HPDE6-E6E7 (cell line): ENCODE results near the gene EPS8.

Experiments used
- DNase-seq: peaks from one replicate; pipeline ENCODE4 v3.0.0; 2011; ENCODE audit warnings: missing footprints; ENCODE audit errors: extremely low spot score

Gene EPS8

DNA sequence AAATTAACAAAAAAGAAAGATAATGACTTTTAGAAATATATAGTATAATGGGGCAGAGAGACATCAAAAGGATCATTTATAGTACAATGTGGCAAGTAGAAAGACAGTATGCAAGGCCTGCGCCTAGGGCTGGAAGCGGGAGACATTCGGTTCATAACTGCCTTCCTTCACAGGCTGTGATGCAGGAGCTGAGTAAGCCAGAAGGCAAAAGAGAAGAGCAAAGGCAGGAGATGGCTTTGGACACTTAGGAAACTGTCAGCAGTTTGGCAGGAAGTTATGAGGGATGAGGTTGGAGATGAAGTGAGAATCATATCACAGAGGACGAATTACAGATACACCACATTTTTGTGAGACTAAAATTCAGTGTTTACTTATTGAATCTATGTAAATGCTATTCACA is 97.8 kb downstream of the EPS8 start:
- no peak for DNase-seq

DNA sequence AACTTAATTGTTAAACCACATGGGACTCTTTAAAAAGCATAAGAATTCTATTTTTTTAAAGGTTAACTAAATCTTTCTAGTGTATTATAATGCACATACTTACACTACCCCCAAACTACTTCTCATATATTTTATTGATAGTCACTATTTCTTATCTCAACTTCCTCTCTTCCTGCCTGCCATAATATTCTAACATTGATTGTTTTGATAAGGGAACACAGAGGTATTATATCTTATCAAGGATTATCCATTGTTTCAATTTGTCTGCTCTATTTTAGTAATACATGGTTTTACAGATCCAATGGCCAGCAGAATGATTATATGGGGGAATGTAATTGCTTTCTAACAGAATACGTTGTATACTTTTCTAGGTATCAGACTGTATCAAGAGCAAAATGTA is 98.9 kb downstream of the EPS8 start:
- DNase-seq, result no peak

DNA sequence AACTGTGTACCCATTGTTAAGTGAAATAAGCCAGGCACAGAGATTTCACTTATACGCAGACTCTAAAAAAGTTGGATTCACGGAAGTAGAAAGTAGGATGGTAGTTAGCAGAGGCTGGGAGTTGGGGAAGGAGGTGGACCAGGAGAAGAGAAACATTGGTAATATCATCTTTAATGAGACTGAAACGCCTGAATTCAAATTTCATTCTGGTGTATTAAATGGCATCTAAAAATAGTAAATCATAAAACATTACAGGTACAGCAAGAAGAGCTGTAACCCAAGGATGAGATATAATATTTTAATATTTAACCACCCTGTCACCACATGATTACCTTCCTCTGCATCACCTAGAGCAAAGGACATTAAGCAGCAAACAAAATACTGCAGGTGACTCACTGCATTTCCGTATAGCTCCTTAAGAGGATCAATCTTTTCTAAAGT is 99.4 kb downstream of the EPS8 start:
- DNase-seq, result peak; percentile 3

DNA sequence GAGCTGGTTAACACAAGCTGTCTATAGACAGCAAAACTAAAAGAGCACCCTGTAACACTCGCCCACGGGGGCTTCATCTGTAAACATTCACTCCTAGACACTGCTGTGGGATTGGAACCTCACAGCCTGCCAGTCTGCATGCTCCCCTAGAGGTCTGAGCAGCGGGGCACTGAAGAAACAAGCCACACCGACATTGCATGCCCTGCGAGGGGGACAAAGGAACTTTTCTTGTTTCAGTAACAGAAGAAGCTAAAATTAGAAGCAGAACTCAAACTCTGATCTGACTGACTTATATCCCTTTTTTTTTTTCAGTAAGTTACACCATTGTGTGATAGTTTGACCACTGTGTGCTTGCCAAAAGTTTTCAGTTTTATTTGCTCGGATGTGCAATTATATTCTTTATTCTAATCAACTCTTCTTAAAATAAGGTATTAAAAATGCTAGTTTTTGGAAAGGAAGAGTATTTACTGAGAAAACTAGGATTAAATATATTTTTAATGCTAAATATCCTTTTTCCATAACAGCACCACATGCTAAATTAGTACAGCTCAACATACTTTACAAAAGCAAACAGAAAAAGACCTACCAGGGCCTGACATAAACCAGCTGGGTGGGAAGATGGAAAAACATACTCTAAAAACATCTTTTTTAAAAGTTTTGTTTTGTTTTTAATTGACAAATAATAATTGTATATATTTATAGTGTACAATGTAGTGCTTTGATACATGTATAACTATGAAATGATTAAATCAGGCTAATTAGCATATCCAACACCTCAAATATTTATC is 100.2 kb downstream of the EPS8 start:
- DNase-seq, result no peak

DNA sequence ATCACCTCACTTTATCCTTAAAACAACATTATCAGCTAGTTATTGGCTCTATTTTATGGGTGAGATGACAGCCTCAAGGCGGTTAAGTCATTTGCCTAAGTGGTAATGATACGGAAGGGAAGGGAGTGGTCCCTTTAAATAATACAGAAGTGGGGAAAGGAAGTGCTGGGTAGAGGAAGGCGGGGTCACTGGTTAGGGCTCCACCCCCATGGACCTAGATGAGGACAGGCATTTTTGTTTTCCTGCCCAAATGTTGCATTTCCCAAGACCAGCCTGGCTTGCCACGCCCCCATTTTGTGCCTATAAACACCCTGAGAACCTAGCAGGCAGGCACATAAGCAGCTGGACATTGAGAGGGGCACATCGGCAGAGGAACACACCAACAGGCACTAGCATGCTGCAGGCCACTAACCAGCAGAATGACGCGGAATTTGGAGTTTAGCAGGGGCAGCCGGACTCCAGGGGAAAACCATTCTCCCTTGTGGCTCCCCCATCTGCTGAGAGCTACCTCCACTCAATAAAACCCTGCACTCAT is 100.9 kb downstream of the EPS8 start:
- DNase-seq, result no peak

DNA sequence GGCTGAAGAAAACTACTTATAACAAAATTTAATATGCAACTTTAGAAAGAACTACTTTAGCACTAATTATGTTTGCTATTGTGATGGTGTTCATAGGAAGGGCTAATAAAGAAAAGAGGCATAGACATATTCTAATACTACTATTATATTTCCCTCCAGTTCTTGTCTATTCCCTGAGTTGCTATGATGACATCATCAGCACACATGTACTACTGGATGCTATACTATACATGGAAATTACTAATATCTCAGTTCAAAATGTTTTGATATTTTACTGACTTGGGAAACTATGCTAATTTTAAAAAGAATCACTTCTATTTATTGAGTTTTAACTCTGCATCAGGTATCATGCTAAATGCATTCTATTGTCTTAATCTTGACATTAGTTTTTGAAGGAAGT is 101.6 kb downstream of the EPS8 start:
- DNase-seq, result no peak

DNA sequence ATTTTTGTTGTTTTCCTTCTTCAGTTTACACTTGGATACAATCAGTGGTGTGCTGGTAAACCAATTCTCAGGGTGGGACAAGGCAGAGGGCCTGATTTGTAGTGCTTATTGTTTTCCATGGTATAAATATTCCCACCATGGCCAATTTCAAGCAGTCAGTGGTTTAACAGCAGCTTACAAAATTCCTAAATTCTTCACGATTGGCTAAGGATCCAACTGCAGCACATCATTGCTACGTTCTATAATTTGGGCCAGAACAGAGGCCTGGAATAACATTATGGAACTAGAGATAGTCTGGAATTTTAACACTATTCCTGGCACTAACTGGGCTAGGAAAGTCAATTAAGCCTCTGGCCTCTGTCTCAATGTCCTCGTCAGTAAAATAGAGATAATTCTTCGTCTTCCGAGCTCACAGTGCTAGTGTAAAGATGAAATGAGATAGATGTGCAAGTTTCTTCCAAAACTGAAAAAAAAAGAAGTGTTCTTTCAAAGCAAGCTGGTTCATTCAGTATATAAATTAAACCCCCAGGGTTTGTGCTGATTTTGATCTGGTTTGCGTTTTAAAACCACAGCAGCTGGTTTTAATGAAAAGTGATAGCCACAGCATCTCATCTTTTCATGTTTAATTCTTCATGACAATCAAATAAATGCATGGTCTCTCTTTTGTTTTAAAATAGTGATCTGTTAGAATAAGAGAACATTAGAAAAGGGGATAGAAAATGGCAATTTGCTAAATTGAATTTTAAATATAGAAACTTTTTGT is 104.1 kb downstream of the EPS8 start:
- DNase-seq, result no peak

DNA sequence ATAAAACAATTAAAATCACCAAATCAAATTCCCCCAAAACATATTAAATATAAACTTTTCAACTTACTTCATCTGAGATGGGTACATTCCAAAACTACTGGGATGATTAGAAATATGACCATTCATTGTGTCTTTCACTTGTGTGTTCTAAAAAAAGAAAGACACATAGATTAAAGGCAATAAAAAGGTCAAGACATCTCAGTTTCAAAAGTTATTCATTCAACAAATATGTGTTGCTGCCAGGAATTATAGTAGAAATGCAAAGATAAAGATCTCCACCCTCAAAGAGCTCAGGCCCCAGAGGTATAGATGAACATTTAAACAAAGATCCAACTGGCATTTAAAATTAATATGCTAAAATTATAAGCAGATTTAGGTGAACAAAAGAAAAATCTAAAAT is 106.4 kb downstream of the EPS8 start:
- no peak for DNase-seq

DNA sequence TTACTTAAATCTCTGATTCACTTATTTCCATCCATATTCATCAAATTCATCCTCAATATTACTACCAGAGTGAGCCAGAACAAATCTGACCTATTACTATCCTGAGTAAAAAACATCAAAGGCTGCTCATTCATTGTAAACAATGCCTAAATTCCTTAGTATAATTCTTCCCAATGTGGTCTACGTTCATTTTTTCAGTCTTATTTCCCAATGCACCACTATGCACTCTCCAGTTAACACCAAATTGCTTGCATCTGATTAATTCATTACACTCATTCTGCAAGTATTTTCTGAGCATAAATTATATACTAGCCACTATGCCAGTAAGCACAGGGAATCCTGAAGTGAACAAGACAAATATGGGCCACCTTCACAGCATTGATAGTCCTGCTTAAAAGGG is 110.0 kb downstream of the EPS8 start:
- DNase-seq, result no peak

DNA sequence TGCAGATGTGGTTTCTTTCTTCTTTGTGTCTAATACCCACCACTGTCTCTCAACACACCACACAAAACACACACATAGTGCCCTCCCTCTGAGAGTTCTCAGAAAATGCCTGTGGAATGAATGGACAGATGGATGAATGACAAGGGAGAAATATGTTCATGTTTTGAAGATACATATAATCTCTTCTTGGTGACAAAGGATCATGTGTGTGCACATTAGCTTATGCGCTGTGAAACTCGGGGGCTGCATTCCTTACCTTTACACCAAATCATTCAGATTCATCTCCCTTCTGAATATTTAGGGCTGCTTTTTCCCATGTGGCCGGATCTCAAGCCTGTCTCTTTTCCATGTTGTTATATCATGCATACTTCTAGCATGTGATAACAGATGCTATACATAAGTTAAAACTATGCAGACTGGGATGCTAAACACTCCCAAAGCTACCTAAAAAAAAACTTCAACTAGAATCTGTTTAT is 111.4 kb downstream of the EPS8 start:
- no peak for DNase-seq

DNA sequence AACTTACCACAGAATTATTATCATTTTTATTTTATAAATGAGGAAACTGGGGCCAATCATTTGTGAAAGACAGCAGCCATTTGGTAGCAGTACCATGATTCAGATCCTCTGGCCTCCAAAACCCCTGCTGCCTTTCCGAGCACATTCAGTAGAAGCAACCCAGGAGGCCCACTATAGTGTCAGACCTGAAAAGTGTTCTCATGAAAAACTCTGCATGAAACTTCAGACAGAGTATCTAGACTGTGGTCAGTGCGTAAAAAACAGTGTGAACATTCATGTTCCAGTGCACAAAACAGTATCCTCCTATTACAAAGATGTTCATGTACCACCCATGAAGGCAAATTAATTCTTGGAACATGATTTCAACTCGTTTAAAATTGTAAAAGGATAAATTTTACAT is 112.0 kb downstream of the EPS8 start:
- DNase-seq, result no peak

DNA sequence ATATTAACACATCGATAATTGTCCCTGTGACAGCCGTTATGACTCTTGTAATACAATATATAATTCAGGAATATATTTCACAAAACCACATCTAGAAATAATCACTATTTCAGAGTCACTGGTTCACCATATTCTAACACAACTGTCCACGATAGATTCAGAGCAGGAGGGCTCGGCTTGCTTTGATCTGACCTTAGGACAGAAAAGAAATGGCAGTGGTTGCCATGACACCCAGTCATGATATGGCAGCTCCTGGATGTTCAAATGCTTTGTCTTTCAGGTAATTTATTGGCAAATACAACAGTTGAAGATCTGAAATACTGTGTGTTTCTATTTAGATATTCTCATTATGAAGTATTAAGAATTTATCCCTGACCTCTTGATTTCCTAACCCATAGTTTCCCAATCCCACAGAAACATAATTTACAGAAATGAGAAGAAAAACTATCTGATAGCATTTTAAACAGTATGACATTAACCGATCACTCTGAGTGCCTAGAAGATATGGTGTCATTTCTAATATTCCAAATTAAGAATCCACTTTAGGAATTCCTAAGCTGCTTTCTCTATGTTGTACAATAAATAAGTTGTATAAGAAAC is 116.4 kb downstream of the EPS8 start:
- no peak for DNase-seq

DNA sequence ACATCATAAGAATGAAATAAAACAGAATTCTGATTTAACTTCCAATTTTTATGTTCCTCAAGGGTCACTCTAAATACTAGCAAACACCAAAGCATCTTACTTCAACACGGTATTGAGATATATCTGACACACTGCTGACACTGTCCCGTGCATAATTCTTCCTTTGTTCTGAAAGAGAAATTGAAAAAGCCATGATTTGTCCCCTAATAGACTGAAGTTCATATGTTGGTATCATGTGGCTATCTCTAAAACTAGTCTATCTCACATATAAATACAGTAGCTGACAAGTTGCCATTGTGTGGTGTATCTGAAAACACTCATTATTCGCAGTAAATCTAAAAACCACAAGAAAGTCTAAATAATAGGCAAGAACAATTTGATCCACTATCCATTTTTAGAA is 118.4 kb downstream of the EPS8 start:
- no peak for DNase-seq

DNA sequence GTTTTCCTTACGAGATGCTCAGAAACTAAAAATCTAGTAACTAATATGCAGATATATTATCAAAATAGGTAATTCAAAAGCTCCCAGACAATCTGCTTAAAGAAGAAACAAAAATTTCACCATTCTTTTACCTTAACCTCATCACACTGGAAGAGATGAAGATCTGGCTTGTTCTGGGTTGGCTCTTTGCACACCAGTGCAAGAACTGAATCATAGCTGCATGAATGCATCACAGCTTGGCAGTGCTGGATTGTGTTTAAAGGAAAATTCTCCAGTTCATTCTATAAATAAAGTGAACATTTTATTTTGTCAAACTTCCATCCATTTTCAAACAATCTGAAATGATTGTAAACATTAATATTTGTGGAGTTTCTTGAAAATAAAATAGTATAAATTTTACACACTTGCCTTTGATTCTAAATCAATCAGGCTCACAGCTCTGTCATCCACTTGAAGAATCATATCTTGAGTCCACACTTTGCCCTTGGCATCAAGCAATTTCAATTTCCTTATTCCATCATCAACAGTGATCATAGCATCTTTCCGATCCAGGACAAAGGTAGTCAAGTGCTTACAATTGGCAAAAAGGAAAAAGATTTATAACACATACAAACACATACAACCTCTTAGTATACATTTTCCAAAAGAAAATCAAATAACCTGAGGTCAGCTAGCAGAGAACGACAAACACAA is 119.8 kb downstream of the EPS8 start:
- DNase-seq, result no peak

DNA sequence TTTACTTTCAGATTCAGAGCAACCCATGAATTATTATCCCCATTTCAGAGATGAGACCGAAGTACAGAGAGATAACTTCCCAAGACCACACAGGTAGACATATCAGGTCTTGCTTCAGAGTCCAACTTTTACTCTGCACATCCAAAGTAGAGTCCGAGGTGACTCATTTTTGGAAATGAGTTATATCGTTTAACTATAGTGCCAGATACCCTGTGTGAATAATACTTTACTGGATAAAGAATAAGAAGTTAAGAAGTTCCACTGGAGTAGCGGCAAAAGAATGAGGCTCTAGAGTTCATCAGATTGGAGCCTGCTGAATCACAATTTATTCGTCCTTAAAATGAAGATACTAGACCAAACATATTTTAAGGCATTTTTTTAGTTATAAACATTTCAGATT is 124.7 kb downstream of the EPS8 start:
- DNase-seq, result peak; percentile 2

DNA sequence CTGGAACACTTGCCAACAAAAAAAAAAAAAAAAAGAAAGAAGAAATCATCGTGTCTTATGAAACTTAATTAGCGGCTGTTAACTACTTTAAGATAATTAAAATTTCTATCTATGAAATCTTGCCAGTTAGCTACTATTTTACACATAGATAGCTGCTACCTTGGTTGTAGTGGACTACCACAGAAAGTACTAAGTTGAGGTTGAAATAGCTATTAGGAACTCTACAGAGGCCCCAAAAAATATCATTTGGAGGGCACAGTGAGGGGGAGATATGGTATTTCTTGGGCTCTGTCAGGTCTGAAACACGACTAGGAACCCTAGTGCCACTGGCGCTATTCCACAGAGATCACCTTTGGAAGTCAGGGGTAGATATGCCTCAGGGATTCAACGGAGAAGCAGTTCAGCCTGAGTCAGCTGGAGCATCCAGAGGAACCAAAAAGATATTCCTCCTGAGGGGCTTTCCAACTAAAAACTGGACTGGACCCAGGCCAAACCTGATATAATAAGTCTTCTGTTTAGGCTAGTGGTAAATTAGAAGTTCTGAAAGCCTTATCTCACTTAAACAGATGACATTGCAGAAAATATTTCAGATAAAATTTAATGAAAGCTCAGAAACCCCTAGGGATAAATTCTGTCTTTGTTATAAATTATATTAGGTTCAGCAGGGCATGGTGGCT is 126.1 kb downstream of the EPS8 start:
- peak; percentile 12 for DNase-seq

DNA sequence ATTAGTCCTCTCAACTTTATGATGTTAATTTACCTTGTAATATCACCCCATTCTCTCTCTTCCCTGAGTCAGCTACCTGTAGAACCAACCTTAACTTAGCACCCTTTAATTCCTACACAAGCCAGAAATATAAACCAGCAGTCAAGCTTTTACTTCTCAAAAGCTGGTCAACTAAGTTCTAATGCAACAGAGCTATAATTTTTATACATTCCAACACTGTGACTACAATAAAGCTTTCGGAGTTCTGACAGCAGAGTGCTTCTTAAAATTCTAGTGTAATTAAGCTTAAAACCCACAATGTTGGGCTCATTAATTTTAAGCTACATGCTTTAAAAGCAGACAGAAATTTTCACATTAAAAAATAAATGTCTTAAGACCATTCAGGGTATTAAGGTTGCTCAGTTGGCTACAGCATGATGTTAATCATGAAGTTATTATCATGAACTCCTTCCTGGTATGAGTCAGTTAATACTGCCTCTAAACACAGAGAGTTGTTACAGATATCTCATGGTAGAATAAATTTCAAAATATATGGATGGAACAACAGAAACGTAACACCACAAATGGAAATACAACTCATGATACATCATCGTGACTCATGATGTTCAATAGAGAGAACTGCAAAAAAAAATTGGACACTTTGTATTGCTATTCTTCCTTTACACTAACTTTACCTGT is 126.7 kb downstream of the EPS8 start:
- DNase-seq, result peak; percentile 72

DNA sequence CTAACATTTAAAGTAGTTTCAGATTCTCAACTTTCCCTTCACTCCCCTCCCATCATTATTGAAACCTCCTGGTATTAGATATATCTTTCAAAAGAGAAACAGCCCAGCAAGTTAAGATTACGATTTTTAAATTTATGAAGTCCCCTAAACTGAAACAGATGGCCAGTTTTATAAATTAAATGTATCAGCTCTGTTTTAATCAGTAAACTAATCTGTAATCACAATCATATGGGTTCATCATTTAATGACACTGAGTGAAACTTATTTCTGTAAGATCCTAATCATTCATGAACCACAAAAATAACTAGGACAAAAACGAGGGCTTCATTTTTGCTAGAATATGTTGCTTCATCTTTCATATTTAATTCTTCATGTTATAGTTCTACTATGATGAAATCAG is 137.8 kb downstream of the EPS8 start:
- no peak for DNase-seq

DNA sequence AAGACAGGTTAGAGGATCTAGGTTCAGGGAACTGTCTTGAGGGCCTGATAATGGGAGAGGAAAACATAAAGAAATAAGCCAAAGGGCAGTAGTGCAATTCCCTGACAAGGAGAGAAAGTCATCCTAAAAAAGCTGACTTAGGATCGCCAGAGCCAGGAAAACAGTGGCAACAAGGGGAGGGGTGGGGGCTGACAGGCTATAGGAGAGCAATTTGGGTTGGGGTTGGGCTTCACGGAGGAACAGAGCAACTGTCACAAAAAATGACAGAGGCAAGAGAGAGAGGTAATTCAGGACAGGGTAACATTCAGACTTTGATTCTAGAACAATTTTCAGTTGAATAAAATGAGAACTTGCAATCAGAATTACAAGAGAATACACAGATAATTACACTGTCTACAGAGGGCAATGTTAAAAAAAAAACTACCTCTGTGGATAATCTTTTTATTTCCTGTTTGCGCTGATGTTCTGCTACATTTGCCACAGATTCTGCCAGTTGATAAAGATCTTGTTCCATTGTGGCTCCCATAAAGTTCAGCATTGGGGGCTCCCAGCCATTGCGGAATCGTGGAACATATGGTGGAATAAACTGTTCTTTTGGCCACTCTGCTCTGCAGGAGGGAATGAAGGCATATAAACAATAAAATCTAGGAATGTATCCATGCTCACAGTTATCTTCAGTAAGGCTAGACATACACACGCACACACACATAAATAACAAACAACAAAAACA is 138.6 kb downstream of the EPS8 start:
- no peak for DNase-seq

DNA sequence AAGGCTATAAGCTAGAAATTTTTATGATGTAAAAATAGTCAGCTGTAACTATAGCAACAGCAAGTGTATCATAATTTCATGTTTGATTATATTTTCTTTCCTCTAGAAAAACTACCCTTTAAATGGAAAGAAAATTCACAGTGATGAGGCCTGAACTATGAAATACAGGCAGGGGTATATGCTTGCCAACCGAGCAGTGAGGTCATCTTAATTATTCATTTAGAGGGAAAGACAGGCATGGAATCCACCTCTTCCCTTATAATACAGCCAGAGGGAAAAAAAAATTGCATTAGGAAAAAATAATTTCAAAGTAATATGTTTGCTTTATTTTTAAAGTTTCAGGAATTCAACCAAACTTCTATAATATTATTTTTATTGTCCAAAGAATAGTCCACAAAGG is 139.8 kb downstream of the EPS8 start:
- DNase-seq, result no peak
